Endometrium (tissue), 2 donors: Measurements from ENCODE around the gene SULT6B1.
"Not testable (repeated sequence)": the region's sequence is repeated elsewhere in the genome, so short reads cannot be mapped to it uniquely, and the experiment has no call there.

ENCODE experiments used
- FAIRE-seq: peaks from 2 replicates; lab custom pipeline; 2012; peaks lifted over from hg19 to GRCh38; lab: Jason Lieb, UNC
- donor health status: control.
- donor health status: control.

The SULT6B1 gene

GRCh38 chr2:37196320-37197195 is 8.1 kb upstream of the SULT6B1 start, which contains the start of gene CEBPZOS:
TSS of gene CEBPZOS (plus strand) at chr2:37196496. CDS start at chr2:37199705, 3,209 bp downstream.
- FAIRE-seq: no peak

- FAIRE-seq: not testable (repeated sequence)
Observed at GRCh38 chr2:37195862-37196319, 7.4 kb upstream of the SULT6B1 start.

GRCh38 chr2:37192551-37192950 is 4.1 kb upstream of the SULT6B1 start:
- FAIRE-seq: no peak

- FAIRE-seq: no peak
Observed at GRCh38 chr2:37191747-37192146, 3.3 kb upstream of the SULT6B1 start.

GRCh38 chr2:37191253-37191652 is 2.8 kb upstream of the SULT6B1 start:
- no peak for FAIRE-seq

GRCh38 chr2:37190290-37190689 is 1.8 kb upstream of the SULT6B1 start:
- no peak for FAIRE-seq

GRCh38 chr2:37189452-37190153 is 1.1 kb upstream of the SULT6B1 start:
- no peak for FAIRE-seq

GRCh38 chr2:37181726-37182684 is 6.5 kb downstream of the SULT6B1 start:
- no peak for FAIRE-seq

- FAIRE-seq: no peak
Observed at GRCh38 chr2:37180640-37181039, 7.8 kb downstream of the SULT6B1 start.

GRCh38 chr2:37180006-37180639 is 8.3 kb downstream of the SULT6B1 start:
- FAIRE-seq: no peak

- no peak for FAIRE-seq
Observed at GRCh38 chr2:37173741-37174140, 14.7 kb downstream of the SULT6B1 start.

GRCh38 chr2:37171624-37171950 is 16.9 kb downstream of the SULT6B1 start:
- FAIRE-seq: no peak

GRCh38 chr2:37168217-37168981 is 20.1 kb downstream of the SULT6B1 start:
- peak; percentile 43 for FAIRE-seq

GRCh38 chr2:37167636-37168180 is 20.8 kb downstream of the SULT6B1 start:
- FAIRE-seq: no peak

GRCh38 chr2:37164757-37165156 is 23.7 kb downstream of the SULT6B1 start:
- no peak for FAIRE-seq

- FAIRE-seq: no peak
Observed at GRCh38 chr2:37156857-37157714, 31.4 kb downstream of the SULT6B1 start, which contains the start of gene EIF2AK2. TSS of gene EIF2AK2 (minus strand) at chr2:37156980. CDS start at chr2:37147806, 9,174 bp downstream.

GRCh38 chr2:37156071-37156856 is 32.2 kb downstream of the SULT6B1 start:
- FAIRE-seq: no peak

GRCh38 chr2:37154785-37155184 is 33.7 kb downstream of the SULT6B1 start:
- no peak for FAIRE-seq

GRCh38 chr2:37153224-37153623 is 35.2 kb downstream of the SULT6B1 start:
- no peak for FAIRE-seq
